HG03108 (cell line): Measurements from ENCODE around the gene VEGFD.
"Not testable (repeated sequence)": the region's sequence is repeated elsewhere in the genome, so short reads cannot be mapped to it uniquely, and the experiment has no call there.

ENCODE experiments used
- ATAC-seq: cut with Tn5 transposase; IDR thresholded peaks from one replicate; pipeline ENCODE4 v1.9.1; 2021; ENCODE audit warnings: moderate library complexity; ENCODE audit not compliant: unreplicated experiment

VEGFD gene

DNA sequence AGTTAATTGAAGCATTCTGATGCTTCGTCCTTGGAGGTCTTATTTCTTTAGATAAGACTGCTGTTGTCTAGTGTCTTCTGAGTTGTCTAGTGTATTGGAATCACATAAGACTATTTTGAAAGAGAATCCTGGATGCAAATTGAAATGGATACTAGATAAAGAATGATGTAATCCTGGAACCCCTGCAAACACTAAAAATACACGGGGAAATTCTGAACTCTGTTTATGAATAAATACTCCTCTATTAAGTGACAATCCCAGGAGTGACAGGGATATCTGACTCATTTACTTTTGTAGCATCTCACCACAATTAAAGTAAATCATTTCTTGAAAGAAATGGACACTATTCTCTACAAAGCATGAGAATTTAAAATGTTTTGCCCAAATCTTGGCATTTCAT, 69.7 kb downstream of the VEGFD start:
- ATAC-seq = no peak

DNA sequence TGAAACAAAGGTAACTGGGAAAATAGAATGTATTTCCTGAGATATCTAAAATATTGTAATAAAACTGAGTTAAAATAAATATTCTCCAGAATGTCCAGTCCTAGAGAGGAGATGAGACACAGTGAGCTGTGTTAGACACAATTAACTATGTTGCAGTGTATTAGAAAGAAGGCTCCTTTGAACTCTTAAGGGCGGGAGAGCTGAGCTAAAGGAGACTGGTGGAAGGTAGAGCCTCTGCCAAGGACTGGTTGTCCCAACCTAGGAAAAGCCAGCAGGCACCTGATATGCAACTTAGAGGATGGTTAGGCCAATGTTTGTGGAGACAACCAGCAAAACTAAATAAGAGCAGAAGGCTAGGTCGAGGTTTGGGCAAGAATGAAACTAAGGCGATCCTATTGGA, 73.1 kb downstream of the VEGFD start:
- ATAC-seq = no peak

DNA sequence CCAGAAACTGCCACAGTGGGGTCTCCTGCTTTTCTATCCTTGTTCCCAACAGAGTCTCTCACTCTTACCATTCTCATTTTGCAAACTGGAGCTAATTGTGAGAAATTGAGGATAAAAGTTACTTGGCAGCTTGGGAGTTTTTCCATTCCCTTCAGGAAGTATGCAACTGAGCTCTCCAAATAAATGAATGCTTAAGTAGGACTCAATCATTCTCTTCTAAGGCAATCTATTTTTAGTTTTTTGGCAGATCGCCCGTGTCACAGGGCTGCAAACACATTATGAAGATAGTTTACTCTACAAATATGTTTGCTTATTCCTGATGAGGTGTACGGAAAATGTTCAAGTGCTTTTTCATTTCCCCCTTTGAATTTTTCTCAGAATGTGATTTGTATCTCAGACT, 74.1 kb downstream of the VEGFD start:
- ATAC-seq = no peak

DNA sequence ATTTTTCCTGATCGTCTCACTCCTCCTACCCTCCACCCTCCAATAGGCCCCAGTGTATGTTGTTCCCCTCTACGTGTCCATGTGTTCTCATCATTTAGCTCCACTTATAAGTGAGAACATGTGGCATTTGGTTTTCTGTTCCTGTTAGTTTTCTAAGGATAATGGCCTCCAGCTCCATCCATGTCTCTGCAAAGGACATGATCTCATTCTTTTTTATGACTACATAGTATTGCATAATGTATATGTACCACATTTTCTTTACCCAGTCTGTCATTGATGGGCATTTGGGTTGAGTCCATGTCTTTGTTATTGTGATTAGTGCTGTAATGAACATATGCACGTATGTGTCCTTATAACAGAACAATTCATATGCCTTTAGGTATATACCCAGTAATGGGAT, 78.3 kb downstream of the VEGFD start:
- not testable (repeated sequence) for ATAC-seq

DNA sequence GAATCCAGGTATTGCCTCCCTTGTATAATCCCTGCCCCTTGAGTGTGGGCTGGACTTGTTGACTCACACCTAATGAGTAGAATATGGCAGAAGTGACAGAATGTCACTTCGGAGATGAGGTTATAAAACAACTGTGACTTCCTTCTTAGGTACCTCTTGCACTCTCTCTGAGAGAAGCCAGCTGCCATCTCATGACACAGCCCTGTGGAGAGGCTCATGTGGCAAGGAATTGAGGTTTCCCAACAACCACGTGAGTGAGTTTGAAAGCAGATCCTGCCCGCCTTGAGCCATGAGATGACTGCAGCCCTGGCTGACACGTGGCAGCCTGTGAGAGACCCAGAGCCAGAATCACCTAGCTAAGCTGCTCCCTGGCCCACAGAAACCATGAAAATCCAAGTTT, 82.3 kb downstream of the VEGFD start:
- ATAC-seq = no peak

DNA sequence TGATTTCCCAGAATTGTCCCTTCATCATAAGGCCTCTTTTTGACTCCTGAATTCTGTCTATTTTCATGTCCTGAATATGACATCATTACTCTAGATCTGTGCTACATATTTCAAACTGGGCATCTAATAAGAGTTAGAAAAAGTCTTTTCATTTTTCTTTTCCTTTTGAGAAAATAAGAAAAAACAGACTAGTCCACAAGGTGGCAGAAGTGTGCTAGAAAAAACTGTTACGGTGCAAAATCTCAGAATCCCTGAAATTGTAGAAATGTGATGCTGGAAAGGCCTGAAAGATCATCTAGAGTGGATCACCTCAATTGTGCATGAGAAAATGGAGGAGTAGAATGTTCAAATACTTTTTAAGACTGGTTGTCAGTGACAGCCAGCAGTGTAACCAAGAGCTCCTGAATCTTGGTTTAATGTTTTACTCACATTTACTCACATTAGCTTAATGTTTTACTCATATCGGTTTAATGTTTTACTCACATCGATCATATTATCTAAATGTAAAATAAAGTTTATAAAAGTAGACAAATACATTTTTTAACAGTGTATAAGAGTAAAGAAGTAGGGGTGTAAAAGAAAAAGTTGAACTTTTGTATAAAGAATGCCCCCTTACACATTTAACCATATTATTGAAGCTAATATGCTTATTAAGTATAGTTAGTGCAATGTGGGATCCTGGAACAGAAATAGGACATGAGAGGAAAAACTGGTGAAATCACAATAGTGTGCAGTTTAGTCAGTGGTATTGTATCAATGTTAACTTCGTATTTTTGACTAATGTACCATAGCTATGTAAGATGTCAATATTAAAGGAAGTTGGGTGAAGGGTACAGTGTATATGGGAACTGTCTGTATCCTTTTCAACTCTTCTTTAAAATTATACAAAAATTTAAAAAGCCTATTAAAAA, 84.0 kb downstream of the VEGFD start:
- ATAC-seq = no peak

DNA sequence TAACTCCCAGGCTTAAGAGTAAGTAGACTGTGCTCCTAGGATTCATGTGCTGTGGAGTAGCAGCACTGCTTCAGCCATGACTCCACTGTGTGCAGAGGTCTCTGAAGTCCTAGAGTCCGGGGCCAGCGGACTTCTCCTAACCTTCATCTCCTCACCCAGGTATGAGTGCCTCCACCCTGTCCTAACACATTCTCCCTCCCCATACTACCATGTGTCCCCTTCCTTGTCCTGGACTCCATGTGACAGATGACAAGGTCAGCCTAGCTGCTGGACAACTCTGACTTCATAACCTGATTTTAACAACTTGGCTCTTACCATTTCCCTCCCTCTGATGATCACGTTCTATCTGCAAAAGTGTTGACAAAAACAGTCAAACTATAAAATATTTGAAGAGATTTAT, 85.4 kb downstream of the VEGFD start:
- ATAC-seq = no peak

DNA sequence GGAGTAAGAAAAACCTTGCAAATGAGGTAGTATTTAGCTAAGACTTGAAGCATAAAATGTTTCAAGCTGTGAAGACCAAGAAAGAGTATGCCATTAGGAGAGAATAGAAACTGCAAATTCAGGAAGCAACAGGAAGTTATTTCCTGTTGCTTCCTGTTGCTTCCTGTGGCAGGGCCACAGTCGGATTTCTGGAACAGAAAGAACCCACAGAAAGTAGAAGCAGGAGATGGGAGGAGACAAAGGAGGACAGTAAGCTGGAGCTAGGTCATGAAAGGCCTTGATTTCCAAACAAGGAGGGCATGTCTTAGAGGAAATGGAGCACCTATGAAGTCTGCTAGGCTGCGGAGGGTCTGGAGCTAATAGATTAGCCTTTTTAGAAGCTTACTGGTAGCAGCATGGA, 86.0 kb downstream of the VEGFD start:
- ATAC-seq = no peak
